Mucosa of gallbladder (tissue), 1 donor: ENCODE data around the gene TMEM161A. TPM values are rescaled to one million over a fixed set of nuclear protein-coding genes. Genes with fewer than 3 reads are reported as not detected.

ENCODE experiments used
- DNase-seq: peaks from one replicate; pipeline ENCODE4 v3.0.0-alpha.2; 2020; ENCODE audit warnings: low spot score
- total RNA-seq: library from RNA; stranded (reverse); gene quantifications from one replicate; pipeline ENCODE4 v1.2.1, GENCODE V29; 2021
- donor health status: DM: no; HTN: no; CAD: no.

The TMEM161A gene
- total RNA-seq, 1 donor from 2014 or later: 33.2 TPM

DNA sequence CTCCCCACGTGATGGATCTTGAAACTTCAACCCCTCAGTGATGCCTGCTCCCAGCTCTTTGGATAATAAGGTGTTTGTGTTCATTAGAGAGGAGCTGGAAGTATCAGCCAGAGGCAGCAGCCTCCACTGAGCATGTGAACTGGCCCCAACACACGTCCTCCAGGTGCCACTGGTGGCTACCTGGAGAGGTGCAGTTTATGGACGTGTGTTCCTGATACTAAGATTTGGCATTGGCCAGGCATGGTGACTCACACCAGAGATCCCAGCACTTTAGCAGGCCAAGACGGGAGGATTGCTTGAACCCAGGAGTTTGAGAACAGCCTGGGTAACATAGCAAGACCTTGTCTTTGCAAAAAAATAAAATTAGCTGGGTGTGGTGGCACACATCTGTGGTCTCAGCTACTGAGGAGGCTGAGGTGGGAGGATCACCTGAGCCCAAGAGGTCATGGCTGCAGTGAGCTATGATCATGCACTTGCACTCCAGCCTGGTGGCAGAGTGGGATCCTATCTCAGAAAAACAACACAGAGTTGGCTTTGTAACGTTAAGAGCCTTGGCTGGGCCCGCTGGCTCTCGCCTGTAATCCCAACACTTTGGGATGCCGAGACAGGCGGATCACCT lies 40.1 kb downstream of the TMEM161A start:
- DNase-seq: no peak

DNA sequence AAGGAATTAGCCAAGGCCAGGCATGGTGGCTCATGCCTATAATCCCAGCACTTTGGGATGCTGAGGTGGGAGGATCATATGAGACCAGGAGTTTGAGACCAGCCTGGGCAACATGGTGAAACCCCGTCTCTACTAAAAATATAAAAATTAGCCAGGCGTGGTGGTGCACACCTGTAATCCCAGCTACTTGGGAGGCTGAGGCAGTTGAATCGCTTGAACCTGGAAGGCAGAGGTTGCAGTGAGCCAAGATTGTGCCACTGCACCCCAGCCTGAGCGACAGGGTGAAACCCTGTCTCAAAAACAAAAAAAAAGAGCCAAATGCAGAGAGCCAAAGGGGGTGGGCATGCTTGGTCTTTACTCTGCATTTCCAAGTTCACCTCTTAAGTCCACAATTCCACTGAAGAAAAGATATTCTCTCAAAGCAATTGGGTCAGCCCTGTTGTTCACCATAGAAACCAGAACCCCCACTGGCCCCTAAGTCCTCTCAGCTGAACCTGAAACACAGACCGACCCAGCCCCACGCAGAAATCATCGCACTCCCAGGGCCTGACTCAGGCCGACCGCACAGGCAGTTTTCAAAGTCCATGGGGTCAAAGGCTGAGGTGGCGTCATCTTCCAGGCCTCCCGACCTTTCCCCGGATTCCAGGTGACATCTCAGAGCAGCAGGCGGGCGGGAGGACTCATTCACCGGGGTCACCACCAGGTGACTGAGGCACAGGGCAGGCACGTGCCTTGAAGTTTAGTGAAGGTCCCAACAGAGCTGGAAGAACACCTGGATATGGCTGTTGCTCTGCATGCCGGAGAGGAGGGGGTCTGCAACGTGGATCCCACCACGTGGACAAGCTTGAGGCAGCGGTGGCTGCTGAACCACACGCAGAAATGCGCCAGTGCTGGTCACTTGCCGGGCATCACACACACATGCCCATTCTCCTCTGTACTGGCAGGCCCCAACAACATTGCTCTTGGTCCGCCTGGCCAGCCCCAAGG lies 41.3 kb downstream of the TMEM161A start:
- DNase-seq: no peak

DNA sequence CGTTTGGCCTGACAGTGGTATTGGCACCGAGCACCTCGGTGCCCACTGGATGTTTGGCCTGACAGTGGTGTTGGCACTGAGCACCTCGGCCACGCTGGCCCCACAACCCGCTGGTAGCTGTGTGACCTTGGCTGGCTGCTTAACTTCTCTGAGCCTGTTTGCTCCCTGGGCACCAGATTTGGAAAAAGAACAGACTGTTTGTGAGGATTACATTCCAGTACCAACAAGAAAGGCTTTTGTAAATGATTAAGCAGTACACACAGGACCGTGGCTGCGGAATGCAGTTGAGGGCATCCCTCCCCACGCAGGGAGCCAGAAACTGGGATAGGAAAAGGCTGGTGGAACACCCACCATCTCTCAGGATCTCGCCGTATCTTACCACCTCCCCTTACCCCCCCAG lies 42.6 kb downstream of the TMEM161A start:
- DNase-seq: no peak

DNA sequence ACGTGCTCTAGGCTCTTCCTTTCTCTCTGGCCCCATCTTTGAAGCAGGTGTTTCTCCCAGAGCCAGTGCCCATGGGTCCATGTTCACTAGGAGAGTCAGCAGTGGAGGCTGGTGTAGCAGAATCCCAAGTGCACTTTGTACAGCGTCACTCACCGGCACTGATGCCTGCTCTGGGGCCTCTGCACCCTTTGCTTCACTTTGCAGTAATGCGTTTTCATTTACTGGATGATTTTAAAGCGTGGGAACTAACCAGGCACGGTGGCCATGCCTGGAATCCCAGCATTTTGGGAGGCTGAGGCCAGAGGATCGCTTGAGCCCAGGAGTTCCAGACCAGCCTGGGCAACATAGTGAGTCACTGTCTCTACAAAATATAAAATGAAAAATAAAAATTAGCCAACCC lies 43.8 kb downstream of the TMEM161A start:
- DNase-seq: no peak

DNA sequence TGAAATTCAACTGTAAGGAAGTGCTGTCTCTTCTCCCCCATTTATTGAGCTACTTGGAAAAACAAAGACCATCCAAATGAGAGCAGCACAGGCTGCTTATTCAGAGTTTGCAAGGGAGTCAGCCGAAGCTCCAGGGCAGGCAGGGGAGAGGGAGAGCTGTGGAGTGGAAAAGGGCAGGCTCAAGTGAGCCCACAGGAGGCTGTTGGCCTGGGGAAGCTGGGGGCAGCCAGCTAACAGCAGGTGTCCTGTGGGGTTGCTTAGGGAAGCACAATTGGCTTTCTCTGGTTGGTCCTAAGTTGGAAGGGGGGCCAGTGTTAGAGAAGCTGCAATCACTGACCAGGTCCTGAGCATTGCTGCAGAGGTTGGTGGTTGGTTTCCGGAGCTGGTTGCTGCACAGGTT lies 50.6 kb downstream of the TMEM161A start:
- no peak for DNase-seq

DNA sequence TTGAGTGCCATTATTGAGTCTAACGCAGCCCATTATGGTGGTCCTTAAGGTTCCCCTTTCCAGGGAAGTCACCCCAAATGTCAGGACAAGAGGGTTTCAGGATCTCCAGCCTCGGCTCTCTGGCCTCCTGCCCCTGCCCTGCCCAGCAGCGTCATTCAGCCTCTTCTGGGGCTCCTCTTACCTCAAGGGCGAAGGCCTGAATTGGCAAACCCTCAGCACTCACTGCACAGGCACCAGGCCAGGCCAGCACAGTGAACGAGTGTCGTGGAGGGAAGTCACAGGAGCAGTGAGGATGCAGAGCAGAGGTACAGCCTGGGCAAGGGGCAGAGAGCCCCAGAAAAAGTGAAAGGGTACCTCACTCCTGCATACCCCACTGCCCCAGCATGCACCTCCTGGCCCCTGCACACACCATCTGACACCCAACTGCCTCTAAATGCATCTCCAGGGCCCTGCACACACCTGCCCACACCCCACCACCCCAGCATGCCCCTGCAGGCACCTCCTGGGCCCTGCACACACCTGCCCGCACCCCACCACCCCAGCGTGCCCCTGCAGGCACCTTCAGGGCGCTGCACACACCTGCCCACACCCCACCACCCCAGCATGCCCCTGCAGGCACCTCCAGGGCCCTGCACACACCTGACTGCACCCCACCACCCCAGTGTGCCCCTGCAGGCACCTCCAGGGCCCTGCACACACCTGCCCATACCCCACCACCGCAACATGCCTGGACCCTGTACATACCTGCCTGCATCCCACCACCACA lies 54.7 kb downstream of the TMEM161A start:
- DNase-seq: no peak

DNA sequence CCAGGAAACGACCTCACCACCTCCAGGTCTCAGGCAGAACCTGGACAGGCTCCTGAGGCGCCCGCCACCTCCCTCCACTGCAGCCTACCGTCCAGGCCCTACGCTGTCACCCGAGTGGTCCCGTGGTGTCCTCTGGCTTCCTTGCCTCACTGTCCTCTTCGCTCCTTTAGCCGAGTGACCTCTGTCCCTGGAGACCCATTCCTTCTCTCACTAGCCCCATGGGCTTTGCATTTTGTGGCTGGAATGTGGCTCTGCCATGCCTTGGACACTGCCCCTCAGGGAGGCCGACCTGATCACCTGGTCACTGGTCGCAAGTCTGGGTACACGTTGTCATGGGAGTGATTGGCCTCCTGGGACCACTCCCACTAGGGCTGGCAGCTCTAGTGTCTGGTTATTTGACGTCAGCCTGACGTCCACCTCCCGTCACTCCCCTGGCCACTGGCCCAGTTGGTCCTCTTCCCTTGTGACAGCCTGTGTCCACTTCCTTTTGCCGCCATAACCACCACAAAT lies 56.6 kb downstream of the TMEM161A start:
- DNase-seq: no peak

DNA sequence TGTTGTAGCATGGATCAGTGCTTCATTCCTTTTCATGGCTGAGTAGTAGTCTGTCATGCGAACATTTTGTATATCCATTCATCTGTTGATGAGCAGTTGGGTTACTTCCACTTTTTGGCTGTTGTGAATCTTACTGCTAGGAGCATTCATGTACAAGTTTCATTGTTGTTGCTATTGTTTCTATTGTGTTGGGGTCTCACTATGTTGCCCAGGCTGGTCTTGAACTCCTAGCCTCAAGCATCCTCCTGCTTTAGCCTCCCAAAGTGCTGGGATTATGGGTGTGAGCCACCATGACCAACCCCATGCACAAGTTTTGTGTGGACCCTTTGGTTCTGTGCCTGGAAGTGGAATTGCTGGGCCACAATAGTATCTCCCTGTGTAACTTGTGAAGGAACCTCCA lies 58.7 kb downstream of the TMEM161A start:
- no peak for DNase-seq

DNA sequence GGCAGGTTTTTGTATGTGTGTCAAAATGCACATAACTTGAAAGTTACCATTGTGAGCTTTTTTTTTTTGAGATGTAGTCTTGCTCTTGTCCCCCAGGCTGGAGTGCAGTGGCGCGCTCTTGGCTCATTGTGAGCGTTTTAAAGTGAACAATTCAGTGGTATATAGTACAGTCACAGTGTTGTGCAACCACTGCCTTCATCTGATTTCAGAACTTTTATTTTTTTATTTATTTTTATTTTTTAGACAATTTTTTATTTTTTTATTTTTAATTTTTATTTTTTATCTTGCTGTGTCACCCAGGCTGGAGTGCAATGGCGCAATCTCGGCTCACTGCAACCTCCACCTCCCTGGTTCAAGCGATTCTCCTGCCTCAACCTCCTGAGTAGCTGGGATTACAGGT lies 59.5 kb downstream of the TMEM161A start:
- no peak for DNase-seq

DNA sequence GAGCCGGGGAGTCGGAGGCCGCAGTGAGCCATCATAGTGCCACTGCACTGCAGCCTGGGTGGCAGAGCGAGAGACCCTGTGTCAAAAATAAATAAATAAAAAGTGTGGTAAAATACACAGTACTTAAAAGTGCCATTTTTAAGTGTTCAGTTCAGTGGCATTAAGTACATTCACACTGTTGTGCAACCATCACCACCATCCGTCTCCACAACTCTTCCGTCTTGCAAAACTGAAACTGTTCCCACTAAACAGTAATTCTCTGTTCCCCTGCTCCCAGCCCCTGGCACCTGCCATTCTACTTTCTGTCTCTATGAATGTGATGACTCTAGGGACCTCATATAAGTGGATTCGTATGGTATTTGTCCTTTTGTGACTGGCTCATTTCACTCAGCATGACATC lies 61.2 kb downstream of the TMEM161A start:
- no peak for DNase-seq

DNA sequence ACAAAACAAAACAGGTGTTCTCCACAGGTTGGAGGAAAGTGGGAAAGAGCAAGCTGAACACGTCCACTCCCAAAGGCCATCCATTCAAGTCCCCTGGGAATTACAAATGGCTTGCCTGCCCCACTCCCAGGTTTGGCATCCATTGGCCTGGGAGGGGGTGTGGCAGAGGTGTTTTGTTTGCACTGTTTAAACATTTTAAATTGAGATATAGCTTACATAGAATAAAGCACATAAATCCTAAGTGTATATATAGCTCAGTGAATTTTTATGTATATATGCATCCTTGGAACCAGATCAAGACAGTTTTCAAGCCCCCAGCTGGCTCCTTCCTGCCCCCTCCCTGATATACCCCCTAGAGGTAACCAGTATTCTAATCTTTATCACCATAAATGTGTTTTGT lies 61.8 kb downstream of the TMEM161A start:
- DNase-seq: no peak

DNA sequence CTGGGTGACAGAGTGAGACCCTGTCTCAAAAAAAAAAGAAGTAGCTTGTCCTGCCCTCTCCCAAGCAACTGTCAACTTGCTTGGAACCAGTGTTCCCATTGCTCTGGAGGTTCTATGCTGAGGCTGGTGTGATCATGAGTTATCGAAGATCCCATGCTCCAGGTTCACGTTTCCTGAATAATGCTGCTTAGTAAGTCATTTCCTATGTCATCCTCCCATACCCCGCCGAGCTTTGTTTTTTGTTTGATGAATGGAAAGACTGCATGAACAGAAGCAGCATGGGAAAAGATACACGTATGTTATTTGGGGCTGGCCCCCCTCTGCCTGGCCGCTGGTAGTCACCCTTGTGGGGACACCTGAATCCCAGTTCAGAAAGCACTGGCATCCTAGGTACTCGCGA lies 63.2 kb downstream of the TMEM161A start:
- DNase-seq: no peak

DNA sequence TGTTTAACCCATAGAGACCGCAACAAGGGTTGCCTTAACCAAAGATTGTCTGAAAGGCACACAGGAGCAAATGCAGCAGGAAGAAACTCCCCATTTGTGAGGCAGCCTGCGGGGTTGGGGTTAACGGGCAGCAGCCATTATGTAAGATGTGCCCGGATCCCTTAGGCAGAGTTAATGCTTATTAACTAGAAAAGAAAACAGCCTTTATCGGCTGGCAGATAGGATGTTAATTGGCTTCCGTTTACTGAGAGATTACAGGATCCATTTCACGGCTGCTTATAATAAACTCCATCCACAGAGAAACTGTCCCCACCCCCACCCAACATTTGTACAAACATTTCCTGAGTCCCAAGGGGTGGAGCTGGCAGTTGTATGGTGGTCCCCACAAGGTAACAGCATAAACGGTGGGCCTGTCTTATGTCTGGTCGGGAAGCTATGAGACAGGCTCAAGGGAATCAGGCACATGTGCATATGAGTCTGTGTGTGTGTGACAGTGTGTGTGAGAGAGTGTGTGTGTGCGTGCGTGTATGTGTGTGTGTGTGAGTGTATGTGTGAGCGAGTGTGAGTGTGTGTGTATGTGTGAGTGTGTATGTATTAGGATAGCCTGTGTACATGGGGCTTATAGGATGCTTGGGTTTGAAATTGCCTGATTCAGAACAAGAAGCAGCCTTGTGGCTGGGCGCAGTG lies 63.9 kb downstream of the TMEM161A start:
- DNase-seq: no peak

DNA sequence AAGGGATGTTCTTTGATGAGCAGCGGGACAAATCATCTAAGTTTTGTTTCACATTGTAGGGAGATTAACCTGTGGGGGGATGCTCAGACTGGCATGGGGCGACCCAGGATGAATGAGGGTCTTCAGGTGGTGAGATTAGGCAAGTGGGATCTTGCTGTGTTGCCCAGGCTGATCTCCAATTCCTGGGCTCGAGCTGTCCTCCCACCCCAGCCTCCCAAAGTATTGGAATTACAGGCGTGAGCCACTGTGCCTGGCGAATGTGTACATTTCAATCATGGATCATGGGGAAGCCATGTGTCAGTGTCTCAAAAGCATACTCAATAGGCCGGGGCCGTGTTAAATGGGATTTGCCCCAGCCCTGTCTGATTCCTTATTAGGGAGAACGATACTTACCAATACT lies 66.4 kb downstream of the TMEM161A start:
- DNase-seq: no peak

Other genes with a start within 250 kb of the TMEM161A start
- gene CERS1, start 242.3 kb downstream of the TMEM161A start, total RNA-seq: 1.8 TPM
- 183 TPM for gene COPE, start 219.1 kb downstream of the TMEM161A start, total RNA-seq
- 34.2 TPM for gene DDX49, start 218.8 kb downstream of the TMEM161A start, total RNA-seq
- gene HOMER3, start 197.3 kb downstream of the TMEM161A start, total RNA-seq: 24.5 TPM
- gene SUGP2, start 105.0 kb downstream of the TMEM161A start, total RNA-seq: 69.8 TPM
- 19.5 TPM for gene ARMC6, start 104.9 kb downstream of the TMEM161A start, total RNA-seq
- 10.5 TPM for gene SLC25A42, start 74.5 kb downstream of the TMEM161A start, total RNA-seq
- 4.3 TPM for gene MEF2B, start 31.8 kb upstream of the TMEM161A start, total RNA-seq
- gene BORCS8, start 53.7 kb upstream of the TMEM161A start, total RNA-seq: 29.8 TPM
- 64.7 TPM for gene RFXANK, start 53.8 kb upstream of the TMEM161A start, total RNA-seq
- 12.9 TPM for gene NR2C2AP, start 64.9 kb upstream of the TMEM161A start, total RNA-seq
- gene NCAN, start 73.5 kb upstream of the TMEM161A start, total RNA-seq: not detected
- 1.8 TPM for gene TM6SF2, start 134.8 kb upstream of the TMEM161A start, total RNA-seq
- gene SUGP1, start 182.0 kb upstream of the TMEM161A start, total RNA-seq: 53.1 TPM
- 70.1 TPM for gene MAU2, start 182.4 kb upstream of the TMEM161A start, total RNA-seq